ENCODE results near the gene BAHCC1. TPM values are rescaled to one million over a fixed set of nuclear protein-coding genes. Genes with fewer than 3 reads are reported as not detected.

Gene BAHCC1
- total RNA-seq, 5 donors from 2014 or later (not counting 1 experiment from before 2014, with no cell fraction given) = 0.23 to 0.82 (median 0.33) TPM

- H3K27me3 ChIP-seq (replicated peaks in 1 of 2; ENCODE audit: control insufficient read depth in 2 of 2, extremely low read depth in 1 of 2, insufficient read depth in 2 of 2, low read length in 1 of 2) = peaks cover 0 to 76% of the 10 kb centered on the region in 2 experiments
- no peaks in the 10 kb centered on the region for H3K36me3 Mint-ChIP-seq
- WGBS (ENCODE audit: insufficient coverage) = 5% methylated on average over 32 of the region's 41 CpGs
- no peaks in the 10 kb centered on the region for H3K9me3 ChIP-seq
- peaks cover 0 to 44% of the 10 kb centered on the region in 2 experiments for H3K4me1 ChIP-seq (ENCODE audit: control insufficient read depth in 1 of 2, extremely low read depth in 1 of 2, insufficient read depth in 2 of 2, low read length in 2 of 2)
- peaks cover 0 to 13% (median 11%) of the 10 kb centered on the region in 3 donors for H3K4me1 Mint-ChIP-seq
- peak overlapping the region in 1 of 3 donors; percentile 35 for H3K4me3 Mint-ChIP-seq
- H3K9me3 Mint-ChIP-seq = no peaks in the 10 kb centered on the region
- peak overlapping the region in 1 of 2 donors; percentile 8 for H3K27ac Mint-ChIP-seq
- peak; percentile 15 to 49 (median 26) for ATAC-seq (replicated peaks in 1 of 4)
- no peak overlapping the region for H3K27ac ChIP-seq (ENCODE audit: low read length)
- DNase-seq = peak in 8 of 35 experiments; percentile 6 to 39 (median 22)
- CTCF ChIA-PET = interaction anchor here in 1 of 2 donors (0.6 to 0.7 kb wide), 2 partner anchors 383 to 558 kb away, joined by 4 to 7 read pairs; no protein-coding TSS in a partner anchor
- H3K27me3 Mint-ChIP-seq = peaks cover 0 to 37% of the 10 kb centered on the region in 2 donors
- H3K4me3 ChIP-seq (ENCODE audit: control insufficient read depth in 1 of 2, extremely low read depth in 1 of 2, low read length in 1 of 2) = no peak overlapping the region
- H3K36me3 ChIP-seq (ENCODE audit: control insufficient read depth in 2 of 2, extremely low read depth in 1 of 2, insufficient read depth in 1 of 2, low read length in 1 of 2) = no peaks in the 10 kb centered on the region
- POLR2A ChIA-PET = no interaction called here
These were observed 33.9 kb downstream of the BAHCC1 start for GRCh38 chr17:81428948-81429774.

GRCh38 chr17:81429821-81430551 lies 34.7 kb downstream of the BAHCC1 start:
- no peaks in the 10 kb centered on the region for H3K9me3 Mint-ChIP-seq
- Histone ChIP-seq H3K27me3 (replicated peaks in 1 of 2; ENCODE audit: control insufficient read depth in 2 of 2, extremely low read depth in 1 of 2, insufficient read depth in 2 of 2, low read length in 1 of 2) (peaks cover 0 to 82% of the 10 kb centered on the region in 2 experiments), H3K27ac (ENCODE audit: low read length) (no peak overlapping the region), H3K4me3 (ENCODE audit: control insufficient read depth in 1 of 2, extremely low read depth in 1 of 2, low read length in 1 of 2) (no peak overlapping the region), H3K9me3 (no peaks in the 10 kb centered on the region), H3K4me1 (ENCODE audit: control insufficient read depth in 1 of 2, extremely low read depth in 1 of 2, insufficient read depth in 2 of 2, low read length in 2 of 2) (peaks cover 0 to 41% of the 10 kb centered on the region in 2 experiments), H3K36me3 (ENCODE audit: control insufficient read depth in 2 of 2, extremely low read depth in 1 of 2, insufficient read depth in 1 of 2, low read length in 1 of 2) (no peaks in the 10 kb centered on the region)
- DNase-seq = peak in 2 of 35 experiments; percentile 19 to 31
- CTCF ChIA-PET = interaction anchor here (0.7 to 0.9 kb wide), 2 partner anchors 32 to 559 kb away, joined by 3 to 4 read pairs; no protein-coding TSS in a partner anchor
- H3K4me3 Mint-ChIP-seq = peak overlapping the region in 1 of 3 donors; percentile 17
- 8% methylated on average over 24 of the region's 30 CpGs for WGBS (ENCODE audit: insufficient coverage)
- peaks cover under 1 to 40% of the 10 kb centered on the region in 2 donors for H3K27me3 Mint-ChIP-seq
- peaks cover 0 to 13% (median 11%) of the 10 kb centered on the region in 3 donors for H3K4me1 Mint-ChIP-seq
- ATAC-seq (replicated peaks in 1 of 4) = peak; percentile 11 to 34 (median 25)
- no peak overlapping the region for H3K27ac Mint-ChIP-seq
- H3K36me3 Mint-ChIP-seq = no peaks in the 10 kb centered on the region
- POLR2A ChIA-PET = interaction anchor here in 1 of 2 donors (0.5 kb wide), 1 partner anchor 31 kb away, joined by 4 read pairs; no protein-coding TSS in a partner anchor

GRCh38 chr17:81431545-81432482 lies 36.6 kb downstream of the BAHCC1 start:
- H3K27ac Mint-ChIP-seq = no peak overlapping the region
- CTCF ChIA-PET = no interaction called here
- no peaks in the 10 kb centered on the region for H3K36me3 ChIP-seq (ENCODE audit: control insufficient read depth in 2 of 2, extremely low read depth in 1 of 2, insufficient read depth in 1 of 2, low read length in 1 of 2)
- peaks cover 0 to 13% (median 11%) of the 10 kb centered on the region in 3 donors for H3K4me1 Mint-ChIP-seq
- H3K9me3 ChIP-seq = no peaks in the 10 kb centered on the region
- POLR2A ChIA-PET = no interaction called here
- no peak overlapping the region for H3K27ac ChIP-seq (ENCODE audit: low read length)
- ATAC-seq (replicated peaks in 1 of 4) (no peak), DNase-seq (no peak)
- H3K36me3 Mint-ChIP-seq = no peaks in the 10 kb centered on the region
- no peak overlapping the region for H3K4me3 Mint-ChIP-seq
- peaks cover 0 to 36% of the 10 kb centered on the region in 2 experiments for H3K4me1 ChIP-seq (ENCODE audit: control insufficient read depth in 1 of 2, extremely low read depth in 1 of 2, insufficient read depth in 2 of 2, low read length in 2 of 2)
- WGBS (ENCODE audit: insufficient coverage) = 89% methylated on average over 12 of the region's 25 CpGs
- H3K4me3 ChIP-seq (ENCODE audit: control insufficient read depth in 1 of 2, extremely low read depth in 1 of 2, low read length in 1 of 2) = no peak overlapping the region
- peaks cover 0 to 95% of the 10 kb centered on the region in 2 experiments for H3K27me3 ChIP-seq (replicated peaks in 1 of 2; ENCODE audit: control insufficient read depth in 2 of 2, extremely low read depth in 1 of 2, insufficient read depth in 2 of 2, low read length in 1 of 2)
- no peaks in the 10 kb centered on the region for H3K9me3 Mint-ChIP-seq
- peaks cover 4 to 49% of the 10 kb centered on the region in 2 donors for H3K27me3 Mint-ChIP-seq

GRCh38 chr17:81432941-81433340 lies 37.7 kb downstream of the BAHCC1 start:
- Histone ChIP-seq H3K27me3 (replicated peaks in 1 of 2; ENCODE audit: control insufficient read depth in 2 of 2, extremely low read depth in 1 of 2, insufficient read depth in 2 of 2, low read length in 1 of 2) (peaks cover 0 to 95% of the 10 kb centered on the region in 2 experiments), H3K4me1 (ENCODE audit: control insufficient read depth in 1 of 2, extremely low read depth in 1 of 2, insufficient read depth in 2 of 2, low read length in 2 of 2) (peaks cover 0 to 25% of the 10 kb centered on the region in 2 experiments), H3K36me3 (ENCODE audit: control insufficient read depth in 2 of 2, extremely low read depth in 1 of 2, insufficient read depth in 1 of 2, low read length in 1 of 2) (no peaks in the 10 kb centered on the region), H3K9me3 (no peaks in the 10 kb centered on the region), H3K27ac (ENCODE audit: low read length) (no peak overlapping the region), H3K4me3 (ENCODE audit: control insufficient read depth in 1 of 2, extremely low read depth in 1 of 2, low read length in 1 of 2) (no peak overlapping the region)
- Mint-ChIP-seq H3K27ac (no peak overlapping the region), H3K36me3 (no peaks in the 10 kb centered on the region), H3K9me3 (no peaks in the 10 kb centered on the region), H3K4me3 (no peak overlapping the region), H3K4me1 (peaks cover 0 to 8% (median 6%) of the 10 kb centered on the region in 3 donors), H3K27me3 (peaks cover 5 to 44% of the 10 kb centered on the region in 2 donors)
- 74% methylated on average over 6 of the region's 10 CpGs for WGBS (ENCODE audit: insufficient coverage)
- CTCF ChIA-PET = no interaction called here
- DNase-seq (no peak), ATAC-seq (replicated peaks in 1 of 4) (no peak)
- POLR2A ChIA-PET = no interaction called here

- Histone ChIP-seq H3K27ac (ENCODE audit: low read length) (no peak overlapping the region), H3K9me3 (no peaks in the 10 kb centered on the region), H3K4me1 (ENCODE audit: control insufficient read depth in 1 of 2, extremely low read depth in 1 of 2, insufficient read depth in 2 of 2, low read length in 2 of 2) (peaks cover 0 to 21% of the 10 kb centered on the region in 2 experiments), H3K4me3 (ENCODE audit: control insufficient read depth in 1 of 2, extremely low read depth in 1 of 2, low read length in 1 of 2) (no peak overlapping the region), H3K36me3 (ENCODE audit: control insufficient read depth in 2 of 2, extremely low read depth in 1 of 2, insufficient read depth in 1 of 2, low read length in 1 of 2) (no peaks in the 10 kb centered on the region), H3K27me3 (replicated peaks in 1 of 2; ENCODE audit: control insufficient read depth in 2 of 2, extremely low read depth in 1 of 2, insufficient read depth in 2 of 2, low read length in 1 of 2) (peaks cover 0 to 95% of the 10 kb centered on the region in 2 experiments)
- Mint-ChIP-seq H3K36me3 (no peaks in the 10 kb centered on the region), H3K4me3 (no peak overlapping the region), H3K9me3 (no peaks in the 10 kb centered on the region), H3K4me1 (peaks cover 0 to 7% (median 6%) of the 10 kb centered on the region in 3 donors), H3K27ac (no peak overlapping the region), H3K27me3 (peaks cover 9 to 43% of the 10 kb centered on the region in 2 donors)
- CTCF ChIA-PET = no interaction called here
- 77% methylated on average over 24 of the region's 24 CpGs for WGBS (ENCODE audit: insufficient coverage)
- no peak for DNase-seq
- ATAC-seq (replicated peaks in 1 of 4) = no peak
- POLR2A ChIA-PET = no interaction called here
These were observed 38.4 kb downstream of the BAHCC1 start for GRCh38 chr17:81433656-81434055.

Data from T-cell (primary cell).